Measurements from ENCODE around the gene RPS16.

Gene RPS16

GRCh38 chr19:39384839-39385568, 50.7 kb downstream of the RPS16 start:
- FAIRE-seq, result no peak

All from A204.1 (cell line).